Heart left ventricle (tissue), 13 donors: Measurements from ENCODE around the gene LAX1.
A peak's percentile ranks its signal among the peaks of the same experiment; 100 is the strongest.

ENCODE experiments used
- CTCF ChIP-seq, 12 donors: fragments of 200-600 bp; sonication (generic) in 4 of 12; IDR thresholded peaks; one replicate each; pipeline versions ENCODE4 v1.5.0 to v1.8.0; 2018 to 2022; ENCODE audit warnings: antibody characterized with exemption in 12 of 12, mild to moderate bottlenecking in 5 of 12
- POLR2A ChIP-seq, 2 donors: fragments of 450-650 bp; IDR thresholded peaks; one replicate each; pipeline ENCODE4 v1.6.1; 2017; ENCODE audit warnings: antibody characterized with exemption in 2 of 2, mild to moderate bottlenecking in 2 of 2, moderate library complexity in 2 of 2
- donor health status: ischemic (EF 13 %, LVEDD 7.1; RV severe dilation, severe dysfunction).
- donor health status: DM: no; HTN: yes; CAD: no.
- donor health status: DM: no; HTN: no; CAD: no.
- donor health status: ischemic (EF 25% LVEDD 6.9; RV normal size, moderate dysfunction).
- donor health status: ischemic (EF 25% LVEDD 5.7; RV mildly dilated, moderate dysfunction).
- donor health status: ischemic (EF 35%, LVEDD 5.7; RV mildly dilated, moderate dysfunction).
- donor health status: nonischemic (EF 11% LVEDD 7.7; RV severe dilation, severe dysfunction).
- donor health status: DM: yes; HTN: yes; CAD: no.
- donor health status: PGD.
- donor health status: ischemic (EF 29% LVEDD 5.4; RV normal size, mild dysfunction).
- donor health status: nonischemic (EF 23%, LVEDD 6.1; RV moderate dilation, normal function).

GRCh38 chr1:203795441-203796235 lies 30.7 kb downstream of the LAX1 start, which contains the start of the genes ZBED6 and ZC3H11A:
- TF ChIP-seq POLR2A (IDR thresholded peaks at IDR 0.05) (peak in 1 of 2 donors; percentile 63), CTCF (IDR thresholded peaks at IDR 0.05) (no peak)
